Heart left ventricle (tissue), 13 donors: ENCODE data around the gene ANKRD40.

Experiments
- CTCF ChIP-seq, 12 donors: fragments of 200-600 bp; sonication (generic) in 4 of 12; IDR thresholded peaks; one replicate each; pipeline versions ENCODE4 v1.5.0 to v1.8.0; 2018 to 2022; ENCODE audit warnings: antibody characterized with exemption in 12 of 12, mild to moderate bottlenecking in 5 of 12
- POLR2A ChIP-seq, 2 donors: fragments of 450-650 bp; IDR thresholded peaks; one replicate each; pipeline ENCODE4 v1.6.1; 2017; ENCODE audit warnings: antibody characterized with exemption in 2 of 2, mild to moderate bottlenecking in 2 of 2, moderate library complexity in 2 of 2
- donor health status: ischemic (EF 13 %, LVEDD 7.1; RV severe dilation, severe dysfunction).
- donor health status: DM: no; HTN: yes; CAD: no.
- donor health status: DM: no; HTN: no; CAD: no.
- donor health status: ischemic (EF 25% LVEDD 6.9; RV normal size, moderate dysfunction).
- donor health status: ischemic (EF 25% LVEDD 5.7; RV mildly dilated, moderate dysfunction).
- donor health status: ischemic (EF 35%, LVEDD 5.7; RV mildly dilated, moderate dysfunction).
- donor health status: nonischemic (EF 11% LVEDD 7.7; RV severe dilation, severe dysfunction).
- donor health status: DM: yes; HTN: yes; CAD: no.
- donor health status: PGD.
- donor health status: ischemic (EF 29% LVEDD 5.4; RV normal size, mild dysfunction).
- donor health status: nonischemic (EF 23%, LVEDD 6.1; RV moderate dilation, normal function).

GRCh38 chr17:50676065-50676975 is 31.4 kb downstream of the ANKRD40 start:
- TF ChIP-seq CTCF (IDR thresholded peaks at IDR 0.05) (no peak), POLR2A (IDR thresholded peaks at IDR 0.05) (no peak)
